ENCODE measurements around the gene ATP9B. TPM values are rescaled to one million over a fixed set of nuclear protein-coding genes. Genes with fewer than 3 reads are reported as not detected.

Gene ATP9B, protein sequence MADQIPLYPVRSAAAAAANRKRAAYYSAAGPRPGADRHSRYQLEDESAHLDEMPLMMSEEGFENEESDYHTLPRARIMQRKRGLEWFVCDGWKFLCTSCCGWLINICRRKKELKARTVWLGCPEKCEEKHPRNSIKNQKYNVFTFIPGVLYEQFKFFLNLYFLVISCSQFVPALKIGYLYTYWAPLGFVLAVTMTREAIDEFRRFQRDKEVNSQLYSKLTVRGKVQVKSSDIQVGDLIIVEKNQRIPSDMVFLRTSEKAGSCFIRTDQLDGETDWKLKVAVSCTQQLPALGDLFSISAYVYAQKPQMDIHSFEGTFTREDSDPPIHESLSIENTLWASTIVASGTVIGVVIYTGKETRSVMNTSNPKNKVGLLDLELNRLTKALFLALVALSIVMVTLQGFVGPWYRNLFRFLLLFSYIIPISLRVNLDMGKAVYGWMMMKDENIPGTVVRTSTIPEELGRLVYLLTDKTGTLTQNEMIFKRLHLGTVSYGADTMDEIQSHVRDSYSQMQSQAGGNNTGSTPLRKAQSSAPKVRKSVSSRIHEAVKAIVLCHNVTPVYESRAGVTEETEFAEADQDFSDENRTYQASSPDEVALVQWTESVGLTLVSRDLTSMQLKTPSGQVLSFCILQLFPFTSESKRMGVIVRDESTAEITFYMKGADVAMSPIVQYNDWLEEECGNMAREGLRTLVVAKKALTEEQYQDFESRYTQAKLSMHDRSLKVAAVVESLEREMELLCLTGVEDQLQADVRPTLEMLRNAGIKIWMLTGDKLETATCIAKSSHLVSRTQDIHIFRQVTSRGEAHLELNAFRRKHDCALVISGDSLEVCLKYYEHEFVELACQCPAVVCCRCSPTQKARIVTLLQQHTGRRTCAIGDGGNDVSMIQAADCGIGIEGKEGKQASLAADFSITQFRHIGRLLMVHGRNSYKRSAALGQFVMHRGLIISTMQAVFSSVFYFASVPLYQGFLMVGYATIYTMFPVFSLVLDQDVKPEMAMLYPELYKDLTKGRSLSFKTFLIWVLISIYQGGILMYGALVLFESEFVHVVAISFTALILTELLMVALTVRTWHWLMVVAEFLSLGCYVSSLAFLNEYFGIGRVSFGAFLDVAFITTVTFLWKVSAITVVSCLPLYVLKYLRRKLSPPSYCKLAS
- total RNA-seq (10 to 100 TPM; 29.1 to 72.1 (median 43.4) TPM), polyA plus RNA-seq (10 to 100 TPM; 19.9 to 28.6 TPM)
- long read RNA-seq, donor 1, full-length matches to known transcripts, result 13 of 51 reads
- long read RNA-seq, donor 1, partial matches to known transcripts, result 22 of 51 reads
- long read RNA-seq, donor 1, other reads (novel, unspliced or antisense), result 16 of 51 reads
- long read RNA-seq, donor 2, partial matches to known transcripts, result 0 of 1 reads
- long read RNA-seq, donor 2, other reads (novel, unspliced or antisense), result 0 of 1 reads
- long read RNA-seq, donor 3, full-length matches to known transcripts, result 26 of 54 reads
- long read RNA-seq, donor 3, partial matches to known transcripts, result 9 of 54 reads
- long read RNA-seq, donor 3, other reads (novel, unspliced or antisense), result 19 of 54 reads

DNA sequence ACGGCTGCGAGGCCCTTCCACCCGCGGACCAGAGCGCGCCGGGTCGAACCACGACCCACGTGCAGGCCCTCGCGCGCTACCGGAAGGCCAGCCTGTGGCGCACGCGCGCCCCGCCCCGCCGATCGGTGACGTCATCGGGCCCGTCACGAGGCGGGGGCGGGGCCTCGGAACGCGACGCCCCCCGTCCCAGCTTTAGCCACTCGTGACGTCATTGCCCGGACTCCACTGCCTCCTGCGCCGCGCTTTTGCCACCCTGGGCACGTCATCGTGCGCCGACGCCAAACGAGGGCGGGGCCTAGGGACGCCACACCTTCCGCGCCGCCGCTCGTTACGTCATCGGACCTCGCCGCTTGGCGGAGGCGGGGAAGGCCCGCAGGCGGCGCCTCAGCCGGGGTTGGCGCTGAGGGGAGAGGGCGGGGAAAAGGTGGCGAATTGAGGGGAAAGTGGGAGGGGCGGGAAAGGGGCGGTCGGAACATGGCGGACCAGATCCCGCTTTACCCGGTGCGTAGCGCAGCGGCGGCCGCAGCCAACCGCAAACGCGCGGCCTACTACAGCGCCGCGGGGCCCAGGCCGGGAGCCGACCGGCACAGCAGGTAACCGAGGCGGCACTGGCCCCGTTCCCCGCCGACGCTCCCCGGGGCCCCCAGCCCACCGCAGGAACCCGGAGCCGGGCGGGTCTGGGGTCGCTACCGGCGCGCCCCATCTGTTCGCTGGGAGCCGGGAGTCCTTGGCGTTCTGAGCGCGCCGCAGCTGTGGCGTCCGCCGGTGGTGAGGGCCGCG lies at the start of gene ATP9B:
TSS of gene ATP9B (plus strand) at position 458 of the 780 bp plus-strand sequence. CDS start at position 475, 17 bp downstream.
- intact Hi-C loops (cut with DNase I), result loop anchor here in 2 of 4 donors (5.0 to 10.0 kb wide), 2 partner anchors 183 to 606 kb away; partner anchors contain the start of gene CTDP1 (in 1 of the 2)
- peak; percentile 99 to 100 (median 100) for DNase-seq
- H3K9me3 ChIP-seq, result no peaks in the 10 kb centered on the region
- 0 to 1% (median 0%) methylated on average over 56 to 112 of the region's 112 CpGs for WGBS, 3 donors
- peak within 1 kb of the TSS; percentile 100 for H3K4me3 ChIP-seq
- peak; percentile 98 for TF ChIP-seq EP300 (IDR thresholded peaks at IDR 0.05)
- peak; percentile 90 for TF ChIP-seq POLR2A (IDR thresholded peaks at IDR 0.05)
- TF ChIP-seq, protein P1, sequence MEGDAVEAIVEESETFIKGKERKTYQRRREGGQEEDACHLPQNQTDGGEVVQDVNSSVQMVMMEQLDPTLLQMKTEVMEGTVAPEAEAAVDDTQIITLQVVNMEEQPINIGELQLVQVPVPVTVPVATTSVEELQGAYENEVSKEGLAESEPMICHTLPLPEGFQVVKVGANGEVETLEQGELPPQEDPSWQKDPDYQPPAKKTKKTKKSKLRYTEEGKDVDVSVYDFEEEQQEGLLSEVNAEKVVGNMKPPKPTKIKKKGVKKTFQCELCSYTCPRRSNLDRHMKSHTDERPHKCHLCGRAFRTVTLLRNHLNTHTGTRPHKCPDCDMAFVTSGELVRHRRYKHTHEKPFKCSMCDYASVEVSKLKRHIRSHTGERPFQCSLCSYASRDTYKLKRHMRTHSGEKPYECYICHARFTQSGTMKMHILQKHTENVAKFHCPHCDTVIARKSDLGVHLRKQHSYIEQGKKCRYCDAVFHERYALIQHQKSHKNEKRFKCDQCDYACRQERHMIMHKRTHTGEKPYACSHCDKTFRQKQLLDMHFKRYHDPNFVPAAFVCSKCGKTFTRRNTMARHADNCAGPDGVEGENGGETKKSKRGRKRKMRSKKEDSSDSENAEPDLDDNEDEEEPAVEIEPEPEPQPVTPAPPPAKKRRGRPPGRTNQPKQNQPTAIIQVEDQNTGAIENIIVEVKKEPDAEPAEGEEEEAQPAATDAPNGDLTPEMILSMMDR (IDR thresholded peaks at IDR 0.05), result peak in 2 of 3 donors; percentile 33 to 49
- H3K27me3 ChIP-seq, result no peaks in the 10 kb centered on the region
- H3K4me1 ChIP-seq (ENCODE audit: insufficient read depth), result no peaks in the 10 kb centered on the region
- peak within 1 kb of the TSS; percentile 91 to 98 for H3K27ac ChIP-seq
- H3K36me3 ChIP-seq, result no peaks in the 10 kb centered on the region

DNA sequence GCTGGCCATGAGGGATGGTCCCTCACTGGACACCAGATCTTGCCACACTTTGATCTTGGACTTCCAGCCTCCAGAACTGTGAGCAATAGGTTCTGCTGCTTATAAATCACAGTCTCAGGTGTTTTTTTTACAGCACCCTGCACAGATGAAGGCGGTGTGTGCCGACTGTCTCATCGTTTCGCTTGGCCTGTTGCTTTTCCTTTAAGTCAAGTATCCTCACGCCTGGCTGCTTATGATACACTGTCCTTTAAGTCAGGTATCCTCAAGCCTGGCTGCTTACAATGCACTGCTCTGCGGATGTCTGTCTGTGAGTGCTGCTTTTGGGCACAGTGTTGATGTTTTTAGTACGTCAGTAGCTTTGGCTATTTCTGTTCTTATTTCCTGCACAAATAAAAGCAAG lies 49.3 kb upstream of the ATP9B start:
- TF ChIP-seq EP300 (IDR thresholded peaks at IDR 0.05), result no peak
- TF ChIP-seq, protein P1 (IDR thresholded peaks at IDR 0.05), result no peak
- TF ChIP-seq POLR2A (IDR thresholded peaks at IDR 0.05), result no peak
- no peak for DNase-seq
- intact Hi-C loops (cut with DNase I), result no loop called here
- Histone ChIP-seq H3K27ac (no peak overlapping the region), H3K9me3 (no peaks in the 10 kb centered on the region), H3K27me3 (no peaks in the 10 kb centered on the region), H3K4me1 (ENCODE audit: insufficient read depth) (no peaks in the 10 kb centered on the region), H3K4me3 (no peak overlapping the region), H3K36me3 (no peaks in the 10 kb centered on the region)
- WGBS, 3 donors, result 57 to 78% (median 58%) methylated on average over 7 of the region's 7 CpGs

DNA sequence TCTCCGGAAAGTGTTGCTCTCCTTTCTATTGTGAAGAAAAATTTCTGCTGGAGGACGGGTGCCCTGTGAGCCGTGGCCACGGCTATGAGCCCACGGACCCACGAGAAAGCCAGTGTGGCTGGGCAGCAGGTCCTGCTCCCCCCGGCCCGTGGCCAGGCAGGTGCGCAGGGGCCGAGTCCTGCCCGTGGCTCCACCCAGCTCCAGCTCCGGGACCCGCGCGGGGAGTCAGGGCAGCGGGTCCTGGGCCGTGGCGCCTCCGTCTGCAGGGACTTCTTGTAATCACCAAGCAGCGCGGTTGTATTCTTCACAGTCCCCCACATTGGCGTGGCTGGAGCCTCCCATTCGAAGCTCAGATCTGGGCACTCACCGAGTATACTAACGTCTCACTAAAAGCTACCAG lies 46.6 kb upstream of the ATP9B start:
- Histone ChIP-seq H3K9me3 (no peaks in the 10 kb centered on the region), H3K4me1 (ENCODE audit: insufficient read depth) (no peaks in the 10 kb centered on the region), H3K27ac (no peak overlapping the region), H3K4me3 (no peak overlapping the region), H3K27me3 (no peaks in the 10 kb centered on the region), H3K36me3 (no peaks in the 10 kb centered on the region)
- intact Hi-C loops (cut with DNase I), result no loop called here
- DNase-seq, result no peak
- WGBS, 3 donors, result 93 to 94% (median 93%) methylated on average over 25 of the region's 25 CpGs
- TF ChIP-seq, protein P1 (IDR thresholded peaks at IDR 0.05), result no peak
- TF ChIP-seq EP300 (IDR thresholded peaks at IDR 0.05) (no peak), POLR2A (IDR thresholded peaks at IDR 0.05) (no peak)

Data from ovary (tissue), 10 donors.